PFSK-1 (cell line): ENCODE data around the gene GABRP.

Experiments used
- FOXP2 ChIP-seq: optimal IDR thresholded peaks from 2 replicates; pipeline ENCODE3; 2011; ENCODE audit warnings: borderline replicate concordance, control low read depth, inconsistent platforms; ENCODE audit not compliant: insufficient read depth; ENCODE audit errors: extremely low read length, extremely low read depth
- POLR2AphosphoS5 ChIP-seq: IDR thresholded peaks from 2 replicates; pipeline ENCODE4 v1.6.1; 2012; ENCODE audit warnings: low read depth, mild to moderate bottlenecking, control low read depth, low read length, moderate library complexity
- REST ChIP-seq, 2 experiments: IDR thresholded peaks; 2 replicates each; pipeline versions ENCODE4 v1.6.1 to v1.8.0; 2011 to 2012; ENCODE audit warnings: low read depth in 2 of 2, low read length in 2 of 2, control low read depth in 1 of 2, inconsistent platforms in 1 of 2, mild to moderate bottlenecking in 1 of 2, moderate library complexity in 1 of 2; ENCODE audit not compliant: insufficient read depth in 1 of 2
- SIN3A ChIP-seq: IDR thresholded peaks from 2 replicates; pipeline ENCODE4 v1.6.1; 2012; ENCODE audit warnings: mild to moderate bottlenecking, low read length, moderate library complexity, borderline replicate concordance; ENCODE audit not compliant: insufficient read depth
- TAF1 ChIP-seq: IDR thresholded peaks from 2 replicates; pipeline ENCODE4 v1.6.1; 2012; ENCODE audit warnings: low read length, control low read depth, borderline replicate concordance; ENCODE audit not compliant: insufficient read depth

- no peak for TF ChIP-seq SIN3A
- TF ChIP-seq REST (IDR thresholded peaks at IDR 0.05; ENCODE audit: insufficient read depth in 1 of 2, low read depth in 2 of 2, low read length in 2 of 2) = no peak
- TF ChIP-seq POLR2AphosphoS5 = no peak
- TF ChIP-seq TAF1 = no peak
- no peak for TF ChIP-seq FOXP2
Measured at GRCh38 chr5:170756691-170757090, 26.8 kb upstream of the GABRP start.
